Natural killer cell (primary cell): ENCODE data around the gene AMER3. TPM values are rescaled to one million over a fixed set of nuclear protein-coding genes. Genes with fewer than 3 reads are reported as not detected.
A peak's percentile ranks its signal among the peaks of the same experiment; 100 is the strongest.

ENCODE experiments used
- ATAC-seq, 3 donors: fragments of 150-1000 bp in 2 of 3; fragments of 200-7000 bp in 1 of 3; cut with Tn5 transposase; 1 replicate in 1 of 3; 2 replicates in 2 of 3; pipeline ENCODE4 v1.10.0; 2021; ENCODE audit warnings: mild to moderate bottlenecking in 2 of 3, moderate library complexity in 2 of 3
- DNase-seq, 2 donors: peaks; one replicate each; pipeline versions ENCODE4 v3.0.0 to v3.0.0-alpha.2; 2013 to 2021; ENCODE audit warnings: mixed read lengths in 1 of 2
- H3K27ac ChIP-seq: one replicate; pipeline ENCODE4 v1.5.1; 2013; ENCODE audit warnings: mild to moderate bottlenecking, low read length
- H3K27me3 ChIP-seq: one replicate; pipeline ENCODE4 v1.6.1; 2013; ENCODE audit warnings: low read length; ENCODE audit not compliant: control insufficient read depth, insufficient read depth
- H3K36me3 ChIP-seq: one replicate; pipeline ENCODE4 v1.6.1; 2013; ENCODE audit warnings: low read length; ENCODE audit not compliant: control insufficient read depth, insufficient read depth
- H3K4me1 ChIP-seq: one replicate; pipeline ENCODE4 v1.6.1; 2013; ENCODE audit warnings: low read length; ENCODE audit not compliant: control insufficient read depth, insufficient read depth
- H3K4me3 ChIP-seq: one replicate; pipeline ENCODE4 v1.5.1; 2013; ENCODE audit warnings: low read length
- H3K9me3 ChIP-seq: one replicate; pipeline ENCODE4 v1.6.1; 2013; ENCODE audit warnings: low read length; ENCODE audit not compliant: control insufficient read depth, insufficient read depth
- H3K27ac Mint-ChIP-seq, 2 donors: one replicate each; pipeline ENCODE4 v1.8.0; 2022; ENCODE audit warnings: mild to moderate bottlenecking in 2 of 2, mixed read lengths in 2 of 2, moderate library complexity in 1 of 2
- H3K27me3 Mint-ChIP-seq, 2 donors: one replicate each; pipeline ENCODE4 v1.8.0; 2022; ENCODE audit warnings: low read depth in 2 of 2, mixed read lengths in 2 of 2
- H3K36me3 Mint-ChIP-seq: one replicate; pipeline ENCODE4 v1.8.0; 2022; ENCODE audit warnings: mixed read lengths
- H3K4me1 Mint-ChIP-seq, 2 donors: one replicate each; pipeline ENCODE4 v1.8.0; 2022; ENCODE audit warnings: mixed read lengths in 2 of 2
- H3K4me3 Mint-ChIP-seq: one replicate; pipeline ENCODE4 v1.8.0; 2022; ENCODE audit warnings: mild to moderate bottlenecking, moderate library complexity, mixed read lengths
- H3K9me3 Mint-ChIP-seq, 2 donors: one replicate each; pipeline ENCODE4 v1.8.0; 2022; ENCODE audit warnings: mixed read lengths in 2 of 2
- CTCF ChIP-seq: fragments of 200-600 bp; IDR thresholded peaks from one replicate; pipeline ENCODE4 v1.8.0; 2022; ENCODE audit warnings: antibody characterized with exemption
- WGBS: methylation state at CpG from one replicate; pipeline ENCODE4 v1.1.7; 2013; ENCODE audit warnings: missing lambda C conversion rate; ENCODE audit not compliant: insufficient coverage; 5-methylcytosine and 5-hydroxymethylcytosine counted together
- intact Hi-C: fragments of 100-400 bp; cut with micrococcal nuclease; formaldehyde crosslinking; loops from one replicate; pipeline ENCODE4 v1.14.2; 2022
- total RNA-seq, 4 donors: library from RNA; stranded (reverse); fragments of 120-200 nt in 1 of 4; gene quantifications; one replicate each; pipeline versions ENCODE4 v1.2.3 to v1.2.4, GENCODE V29; 2013 to 2022

The AMER3 gene
- total RNA-seq, 3 donors from 2014 or later (not counting 1 experiment from before 2014, with no cell fraction given) = not detected

- under 1% methylated on average over 96 of the region's 96 CpGs for WGBS
Measured at GRCh38 chr2:130797493-130798435, 42.4 kb downstream of the AMER3 start.

GRCh38 chr2:130798472-130799218 is 43.3 kb downstream of the AMER3 start:
- DNase-seq = peak in 1 of 2 donors; percentile 17
- peaks cover 30 to 40% of the 10 kb centered on the region in 2 donors for H3K4me1 Mint-ChIP-seq
- ATAC-seq = no peak
- WGBS = 42% methylated on average over 30 of the region's 30 CpGs
- intact Hi-C loops = loop anchor here (1.0 to 10.0 kb wide), 3 partner anchors 75 to 306 kb away; partner anchors contain the start of gene PLEKHB2
- no peaks in the 10 kb centered on the region for H3K36me3 ChIP-seq
- H3K27me3 Mint-ChIP-seq = no peaks in the 10 kb centered on the region
- H3K27ac Mint-ChIP-seq = peak overlapping the region; percentile 84 to 95
- peak overlapping the region; percentile 47 for H3K27ac ChIP-seq
- H3K9me3 Mint-ChIP-seq = no peaks in the 10 kb centered on the region
- H3K36me3 Mint-ChIP-seq = no peaks in the 10 kb centered on the region
- no peaks in the 10 kb centered on the region for H3K27me3 ChIP-seq
- H3K9me3 ChIP-seq = no peaks in the 10 kb centered on the region
- TF ChIP-seq CTCF = no peak
- H3K4me3 Mint-ChIP-seq = peak overlapping the region; percentile 81
- peak overlapping the region; percentile 89 for H3K4me3 ChIP-seq
- peaks cover 47% of the 10 kb centered on the region for H3K4me1 ChIP-seq

More at GRCh38 chr2:130797493-130798435, 42.4 kb downstream of the AMER3 start:
- Mint-ChIP-seq H3K9me3 (no peaks in the 10 kb centered on the region), H3K4me3 (peak overlapping the region; percentile 81), H3K27me3 (no peaks in the 10 kb centered on the region), H3K36me3 (no peaks in the 10 kb centered on the region), H3K27ac (peak overlapping the region; percentile 84 to 95), H3K4me1 (peaks cover 38 to 48% of the 10 kb centered on the region in 2 donors)
- H3K4me1 ChIP-seq = peaks cover 47% of the 10 kb centered on the region
- no peaks in the 10 kb centered on the region for H3K27me3 ChIP-seq
- H3K27ac ChIP-seq = peak overlapping the region; percentile 94
- no peaks in the 10 kb centered on the region for H3K36me3 ChIP-seq
- DNase-seq (peak; percentile 87 to 94), ATAC-seq (peak; percentile 81 to 93 (median 85))
- peak overlapping the region; percentile 89 for H3K4me3 ChIP-seq
- intact Hi-C loops = loop anchor here (1.0 to 10.0 kb wide), 4 partner anchors 71 to 307 kb away; partner anchors contain the start of gene PLEKHB2
- peak; percentile 78 for TF ChIP-seq CTCF
- no peaks in the 10 kb centered on the region for H3K9me3 ChIP-seq

- no peak overlapping the region for H3K4me3 Mint-ChIP-seq
- Histone ChIP-seq H3K27ac (no peak overlapping the region), H3K4me1 (peaks cover 42% of the 10 kb centered on the region), H3K36me3 (no peaks in the 10 kb centered on the region), H3K9me3 (no peaks in the 10 kb centered on the region), H3K4me3 (no peak overlapping the region), H3K27me3 (no peaks in the 10 kb centered on the region)
- H3K9me3 Mint-ChIP-seq = no peaks in the 10 kb centered on the region
- no peak overlapping the region for H3K27ac Mint-ChIP-seq
- no peaks in the 10 kb centered on the region for H3K36me3 Mint-ChIP-seq
- ATAC-seq (no peak), DNase-seq (no peak)
- 91% methylated on average over 1 of the region's 1 CpG for WGBS
- H3K4me1 Mint-ChIP-seq = peaks cover 24 to 35% of the 10 kb centered on the region in 2 donors
- TF ChIP-seq CTCF = no peak
- intact Hi-C loops = loop anchor here (10.0 kb wide), 1 partner anchor 306 kb away; the partner anchor contains the start of gene PLEKHB2
- no peaks in the 10 kb centered on the region for H3K27me3 Mint-ChIP-seq
Measured at GRCh38 chr2:130799295-130799694, 44.0 kb downstream of the AMER3 start.
